HG03571 (cell line): ENCODE measurements around the gene MS4A3.
"Not testable (repeated sequence)": the region's sequence is repeated elsewhere in the genome, so short reads cannot be mapped to it uniquely, and the experiment has no call there.

Experiments
- ATAC-seq: cut with Tn5 transposase; IDR thresholded peaks from one replicate; pipeline ENCODE4 v1.9.1; 2021; ENCODE audit not compliant: unreplicated experiment

Gene MS4A3

DNA sequence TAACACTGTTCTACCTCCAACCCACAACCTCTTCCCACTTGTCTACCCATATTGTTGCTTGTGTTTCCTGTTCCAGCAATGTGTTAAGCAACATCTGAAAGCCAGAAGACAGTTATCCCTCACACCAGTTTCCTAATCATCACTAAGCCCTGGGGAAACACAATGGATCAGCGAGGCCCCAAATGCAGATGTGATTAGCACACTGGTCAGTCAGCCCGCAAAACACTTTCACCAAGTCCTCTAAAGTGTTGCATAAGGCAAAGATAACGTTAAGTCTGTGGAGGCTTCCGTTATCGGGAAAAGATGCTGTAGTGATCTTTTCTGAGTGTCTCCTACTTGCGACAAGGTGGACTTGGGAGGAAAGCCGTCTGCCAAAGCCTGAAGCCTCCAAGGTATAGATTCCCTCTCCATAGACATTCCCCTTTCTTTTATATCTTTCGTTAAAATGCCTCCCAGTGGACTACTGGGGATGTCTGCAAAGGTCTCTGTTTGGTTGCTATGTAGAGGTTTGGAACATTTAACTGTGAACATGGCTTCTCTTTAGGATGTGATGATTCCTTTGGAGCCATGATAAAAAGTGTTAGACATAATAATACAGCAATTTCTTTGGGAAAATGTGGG lies at the start of gene MS4A3:
Gene MS4A3 (plus strand): TSS at position 317 of the 621 bp plus-strand sequence. CDS start 4,496 bp downstream, outside the sequence.
- no peak for ATAC-seq

DNA sequence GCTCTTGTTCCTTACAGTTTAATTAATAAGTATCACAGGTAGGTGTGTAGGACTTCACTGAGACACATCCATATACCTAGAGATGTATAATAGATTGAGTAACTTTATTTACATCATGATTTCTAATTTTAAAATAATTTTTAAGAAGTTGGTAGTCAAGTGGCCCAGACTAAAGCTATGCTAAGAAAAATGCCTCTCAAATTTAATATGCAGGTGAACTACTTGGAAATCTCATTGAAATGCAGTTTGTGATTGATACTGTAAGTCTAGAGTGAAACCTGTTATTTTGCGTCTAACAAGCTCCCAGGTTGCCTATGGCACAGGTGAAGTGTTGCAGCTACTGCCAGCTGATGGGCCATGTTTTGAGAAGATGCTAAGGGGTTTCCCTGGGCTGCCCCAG lies 39.6 kb upstream of the MS4A3 start, which contains the start of gene OOSP4B:
Gene OOSP4B (plus strand): TSS at position 301 of the 400 bp plus-strand sequence.
- no peak for ATAC-seq

GRCh38 chr11:60018058-60018457 lies 38.4 kb upstream of the MS4A3 start:
- no peak for ATAC-seq

DNA sequence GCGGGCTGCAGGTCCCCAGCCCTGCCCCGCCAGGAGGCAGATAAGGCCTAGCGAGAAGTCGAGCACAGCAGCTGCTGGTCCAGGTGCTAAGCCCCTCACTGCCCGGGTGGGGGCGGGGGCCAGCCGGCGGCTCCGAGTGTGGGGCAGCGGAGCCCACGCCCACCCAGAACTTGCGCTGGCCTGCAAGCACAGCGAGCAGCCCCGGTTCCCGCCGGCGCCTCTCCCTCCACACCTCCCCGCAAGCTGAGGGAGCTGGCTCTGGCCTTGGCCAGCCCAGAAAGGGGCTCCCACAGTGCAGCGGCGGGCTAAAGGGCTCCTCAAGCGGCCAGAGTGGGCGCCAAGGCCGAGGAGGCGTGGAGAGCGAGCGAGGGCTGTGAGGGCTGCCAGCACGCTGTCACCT lies 36.1 kb upstream of the MS4A3 start:
- not testable (repeated sequence) for ATAC-seq

- ATAC-seq = no peak
Measured at GRCh38 chr11:60029015-60029632, 27.3 kb upstream of the MS4A3 start.

DNA sequence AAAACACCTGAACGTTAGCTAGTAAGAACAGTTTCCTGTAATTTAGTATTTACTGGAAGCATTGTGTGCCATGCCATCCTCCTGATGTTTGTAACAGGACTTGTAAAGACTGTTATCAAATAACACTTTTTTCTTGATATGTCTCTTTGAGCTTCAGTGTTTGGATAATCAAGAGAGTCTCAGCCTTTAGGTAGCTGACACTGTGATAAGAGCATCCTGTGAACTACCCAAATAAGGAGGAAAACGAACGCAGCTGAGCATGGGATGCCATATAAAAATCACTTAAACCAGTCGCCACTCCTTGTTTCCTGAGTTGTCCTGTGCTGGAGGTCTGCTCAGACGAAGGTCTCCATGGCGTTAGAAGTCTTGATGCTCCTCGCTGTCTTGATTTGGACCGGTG lies 16.4 kb upstream of the MS4A3 start, which contains the start of gene OOSP2:
Gene OOSP2 (plus strand): TSS at position 301 of the 400 bp plus-strand sequence. CDS start 51 bp downstream, at position 352.
- ATAC-seq = no peak

DNA sequence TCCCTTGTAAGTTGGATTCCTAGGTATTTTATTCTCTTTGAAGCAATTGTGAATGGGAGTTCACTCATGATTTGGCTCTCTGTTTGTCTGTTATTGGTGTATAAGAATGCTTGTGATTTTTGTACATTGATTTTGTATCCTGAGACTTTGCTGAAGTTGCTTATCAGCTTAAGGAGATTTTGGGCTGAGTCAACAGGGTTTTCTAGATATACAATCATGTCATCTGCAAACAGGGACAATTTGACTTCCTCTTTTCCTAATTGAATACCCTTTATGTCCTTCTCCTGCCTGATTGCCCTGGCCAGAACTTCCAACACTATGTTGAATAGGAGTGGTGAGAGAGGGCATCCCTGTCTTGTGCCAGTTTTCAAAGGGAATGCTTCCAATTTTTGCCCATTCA lies 6.0 kb upstream of the MS4A3 start:
- ATAC-seq = not testable (repeated sequence)

GRCh38 chr11:60050839-60051238 lies 5.6 kb upstream of the MS4A3 start:
- not testable (repeated sequence) for ATAC-seq

DNA sequence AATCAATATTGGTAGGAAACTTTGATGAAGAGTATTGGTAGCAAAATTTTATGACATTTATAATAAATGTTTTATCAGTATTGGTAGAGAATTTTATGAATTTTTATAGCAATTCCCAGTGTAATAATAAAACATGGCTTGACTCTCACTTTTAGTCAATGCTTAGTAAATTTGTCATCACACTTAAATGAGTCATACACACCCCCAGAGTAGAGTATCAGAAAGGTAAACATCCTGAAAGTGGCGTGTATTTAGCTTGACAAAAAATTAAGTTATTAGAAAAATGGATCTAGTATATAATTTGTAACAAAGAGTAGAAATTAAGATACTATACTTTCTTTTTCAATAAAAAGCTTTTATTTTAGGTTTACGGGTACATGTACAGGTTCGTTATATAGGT lies 2.6 kb downstream of the MS4A3 start:
- no peak for ATAC-seq

GRCh38 chr11:60059521-60060240 lies 3.2 kb downstream of the MS4A3 start:
- ATAC-seq = no peak

DNA sequence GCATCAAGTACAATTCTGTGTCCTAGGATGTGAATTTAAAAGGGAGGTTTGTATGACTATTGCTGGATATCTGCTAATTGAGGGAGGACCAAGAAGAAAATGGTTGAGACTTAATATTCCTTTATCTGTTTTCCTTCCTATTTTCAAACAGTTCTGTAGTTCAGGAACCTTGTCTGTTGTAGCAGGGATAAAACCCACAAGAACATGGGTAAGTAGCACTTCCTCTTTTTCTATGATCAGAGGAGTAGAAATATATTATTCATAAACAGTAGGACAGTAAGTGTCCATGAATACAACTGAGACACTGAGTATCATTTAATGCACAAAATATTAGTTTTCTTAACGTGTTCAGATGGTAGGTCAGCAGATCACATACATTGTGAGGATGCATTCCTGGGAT lies 7.6 kb downstream of the MS4A3 start:
- ATAC-seq = no peak

GRCh38 chr11:60065801-60066200 lies 9.3 kb downstream of the MS4A3 start:
- ATAC-seq = no peak

DNA sequence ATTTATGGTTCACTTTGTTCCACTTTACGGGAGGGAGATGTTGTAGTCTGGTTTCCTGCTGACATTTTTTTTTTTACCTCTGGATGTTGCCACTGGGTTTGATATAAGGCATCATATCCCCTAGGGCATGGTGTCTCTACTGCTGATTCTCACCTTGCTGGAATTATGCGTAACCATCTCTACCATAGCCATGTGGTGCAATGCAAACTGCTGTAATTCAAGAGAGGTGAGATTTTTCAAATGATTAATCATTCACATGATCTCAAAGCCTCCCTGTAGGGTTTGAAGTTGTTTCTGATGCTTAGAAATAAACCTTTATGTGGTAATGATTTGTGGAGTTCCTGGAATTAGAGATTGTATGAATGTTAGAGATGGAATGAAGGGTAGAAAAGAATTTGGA lies 13.0 kb downstream of the MS4A3 start:
- ATAC-seq = no peak

GRCh38 chr11:60071644-60072043 lies 15.2 kb downstream of the MS4A3 start:
- ATAC-seq = not testable (repeated sequence)

DNA sequence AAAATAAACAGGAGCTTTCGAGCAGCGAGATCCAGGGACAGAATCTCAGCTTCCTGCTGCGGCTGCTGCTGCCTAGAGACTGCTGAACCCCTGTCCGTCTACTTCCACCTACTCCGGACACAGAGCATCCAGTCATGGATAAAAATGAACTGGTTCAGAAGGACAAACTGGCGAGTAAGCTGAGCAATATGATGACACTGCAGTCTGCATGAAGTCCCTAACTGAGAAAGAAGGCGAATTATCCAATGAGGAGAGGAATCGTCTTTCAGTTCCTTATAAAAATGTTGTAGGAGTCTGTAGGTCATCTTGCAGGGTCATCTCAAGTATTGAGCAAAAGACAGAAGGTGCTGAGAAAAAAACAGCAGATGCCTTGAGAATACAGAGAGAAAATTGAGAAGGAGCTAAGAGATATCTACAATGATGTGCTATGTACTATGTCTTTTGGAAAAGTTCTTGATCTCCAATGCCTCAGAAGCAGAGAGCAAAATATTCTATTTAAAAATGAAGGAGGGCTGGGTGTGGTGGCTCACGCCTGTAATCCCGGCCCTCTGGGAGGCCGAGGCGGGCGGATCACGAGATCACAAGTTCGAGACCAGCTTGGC lies 20.9 kb downstream of the MS4A3 start:
- ATAC-seq = no peak

DNA sequence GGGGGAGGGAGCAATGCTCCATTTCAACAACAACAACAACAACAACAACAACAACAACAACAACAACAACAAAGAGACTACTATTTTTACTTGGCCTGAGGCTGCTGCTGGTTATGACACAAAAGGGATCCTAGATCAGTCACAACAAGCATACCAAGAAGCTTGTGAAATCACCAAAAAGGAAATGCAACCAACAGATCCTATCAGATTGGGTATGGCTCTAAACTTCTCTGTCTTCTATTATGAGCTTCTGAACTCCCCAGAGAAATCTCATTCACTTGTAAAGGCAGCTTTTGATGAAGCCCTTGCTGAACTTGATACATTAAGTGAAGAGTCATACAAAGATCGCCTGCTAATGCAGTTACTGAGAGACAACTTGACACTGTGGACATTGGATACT lies 21.5 kb downstream of the MS4A3 start:
- ATAC-seq = no peak

DNA sequence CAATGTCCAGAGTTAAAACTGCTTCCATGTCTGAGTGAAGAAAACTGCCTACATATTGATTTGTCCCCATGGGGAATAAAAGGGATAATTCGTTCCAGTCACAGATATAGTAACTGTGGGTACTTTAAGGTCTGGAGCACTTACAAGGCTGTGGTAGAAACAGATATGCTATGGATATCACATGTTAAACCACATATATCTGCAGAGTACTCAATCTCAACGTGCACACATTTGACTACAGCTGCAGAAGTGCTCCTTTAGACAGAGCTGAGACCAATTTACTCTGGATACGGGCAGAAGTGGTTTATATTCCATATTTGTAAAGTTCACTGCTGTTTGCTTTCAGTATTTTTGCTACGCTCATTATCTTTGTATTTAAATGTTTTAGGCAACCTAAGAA lies 22.3 kb downstream of the MS4A3 start:
- no peak for ATAC-seq

- no peak for ATAC-seq
Measured at GRCh38 chr11:60080535-60080934, 24.1 kb downstream of the MS4A3 start.

DNA sequence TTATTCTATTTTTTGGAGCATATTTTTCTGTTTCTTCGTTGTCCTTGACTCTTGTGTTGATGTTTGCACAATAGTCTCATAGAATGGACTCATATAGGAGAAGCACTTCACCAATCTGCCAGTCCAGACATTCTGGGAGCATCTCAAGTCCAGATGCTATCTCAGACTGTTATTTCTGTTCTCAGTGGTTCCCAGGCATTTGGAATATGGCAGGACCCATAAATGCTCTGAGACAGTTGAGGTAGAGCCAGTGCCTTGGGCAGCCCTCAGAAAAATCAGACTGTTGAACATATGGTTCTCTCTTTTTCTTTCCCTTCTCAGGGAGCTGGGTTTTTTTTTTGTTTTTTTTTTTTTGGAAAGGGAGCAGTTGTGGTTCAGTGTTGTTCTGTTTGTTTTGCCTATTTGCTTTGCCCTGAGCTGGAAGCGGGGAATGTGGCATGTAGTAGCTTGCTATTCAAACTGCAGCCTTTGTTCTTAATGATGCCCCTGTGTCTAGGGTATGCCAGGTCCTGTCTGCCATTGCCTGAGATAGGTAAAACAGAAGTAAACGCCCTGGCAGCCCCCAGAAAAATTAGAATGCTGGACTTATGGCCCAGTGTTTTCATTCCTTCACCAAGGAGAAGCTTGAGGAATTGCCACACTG lies 28.3 kb downstream of the MS4A3 start:
- no peak for ATAC-seq

- ATAC-seq = no peak
Measured at GRCh38 chr11:60085909-60086308, 29.4 kb downstream of the MS4A3 start.

DNA sequence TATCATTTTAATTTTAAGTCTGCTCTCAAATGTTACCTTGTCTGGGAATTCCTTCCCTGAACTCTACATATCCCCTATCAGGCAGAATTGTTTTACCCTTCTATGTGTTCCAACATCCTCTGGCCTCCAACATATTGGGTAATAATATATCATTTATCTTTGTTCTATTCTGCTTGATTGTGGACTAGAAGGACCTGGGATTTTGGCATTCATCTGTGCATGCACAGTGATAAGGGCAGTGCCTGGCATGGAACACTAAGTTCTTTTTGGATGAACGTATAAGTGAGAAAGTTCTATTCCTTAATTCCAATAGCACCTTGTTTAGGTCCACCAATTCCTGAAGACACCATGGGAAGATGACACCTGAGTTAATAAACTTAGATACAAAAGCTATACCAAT lies 30.8 kb downstream of the MS4A3 start:
- no peak for ATAC-seq
